K562 (cell line): Measurements from ENCODE around the gene EHBP1L1. TPM values are rescaled to one million over a fixed set of nuclear protein-coding genes. Genes with fewer than 3 reads are reported as not detected.

ENCODE experiments used
- ATAC-seq: fragments of 200-7000 bp; cut with Tn5 transposase; 3 replicates; pipeline ENCODE4 v1.9.1; 2020; ENCODE audit warnings: moderate library complexity
- BruUV-seq: library from RNA; stranded (reverse); fragments of 400-500 nt; replicated peaks from 2 replicates; lab custom pipeline; 2021; lab: Mats Ljungman, UMichigan
- CTCF ChIA-PET: fragments of 300-600 bp; formaldehyde crosslinking; extraction: SDS; loops from one replicate; lab custom pipeline; 2021; ENCODE audit warnings: low intra/inter-chr PET ratio; lab: Yijun Ruan, JAX
- POLR2A ChIA-PET: fragments of 300-600, 350-650 bp; sonication (Branson Sonifier 250); formaldehyde crosslinking; extraction: SDS; loops from one replicate; lab custom pipeline; 2021; ENCODE audit warnings: antibody characterized with exemption, inconsistent platforms; lab: Yijun Ruan, JAX
- DNase-seq, 4 experiments: peaks; one replicate each; pipeline versions ENCODE4 v3.0.0 to v3.0.0-alpha.2; 2011 to 2018; ENCODE audit warnings: low spot score in 3 of 4, mixed read lengths in 3 of 4; ENCODE audit errors: extremely low read depth in 1 of 4
- FAIRE-seq: peaks from 2 replicates; lab custom pipeline; 2011; peaks lifted over from hg19 to GRCh38; lab: Jason Lieb, UNC
- H2AFZ ChIP-seq: 2 replicates; pipeline ENCODE4 v1.6.0; 2011; ENCODE audit warnings: low read depth, low read length, control low read depth, inconsistent platforms
- H3K27ac ChIP-seq: fragments of 200-600 bp; 3 replicates; pipeline ENCODE4 v1.8.0; 2011; ENCODE audit warnings: low read depth, mild to moderate bottlenecking, control low read depth, inconsistent platforms, low read length, moderate library complexity, mixed read lengths; ENCODE audit errors: extremely low read depth
- H3K27me3 ChIP-seq, 2 experiments: fragments of 300-600 bp in 1 of 2; 2 replicates in 1 of 2; 3 replicates in 1 of 2; pipeline versions ENCODE4 v1.6.0 to v1.8.0; 2011; ENCODE audit warnings: inconsistent platforms in 2 of 2, low read length in 2 of 2, mild to moderate bottlenecking in 1 of 2, mixed read lengths in 1 of 2, moderate library complexity in 1 of 2; ENCODE audit not compliant: control insufficient read depth in 2 of 2, insufficient read depth in 2 of 2
- H3K36me3 ChIP-seq: fragments of 300-600 bp; 3 replicates; pipeline ENCODE4 v1.8.0; 2011; ENCODE audit warnings: mild to moderate bottlenecking, low read length, inconsistent platforms; ENCODE audit not compliant: control insufficient read depth, insufficient read depth
- H3K4me1 ChIP-seq, 2 experiments: fragments of 200-600 bp in 1 of 2; replicated peaks in 1 of 2; 2 replicates in 1 of 2; 3 replicates in 1 of 2; pipeline versions ENCODE4 v1.5.1 to v1.8.0; 2011; ENCODE audit warnings: inconsistent platforms in 2 of 2, low read length in 2 of 2, mild to moderate bottlenecking in 1 of 2, mixed read lengths in 1 of 2, moderate library complexity in 1 of 2; ENCODE audit not compliant: control insufficient read depth in 2 of 2, insufficient read depth in 2 of 2
- H3K4me2 ChIP-seq: 2 replicates; pipeline ENCODE4 v1.6.1; 2011; ENCODE audit warnings: low read length, control low read depth, inconsistent platforms, mixed read lengths; ENCODE audit not compliant: insufficient read depth
- H3K4me3 ChIP-seq: fragments of 200-600 bp; sonication (generic), shearing (Covaris generic); 2 replicates; pipeline ENCODE4 v1.5.1; 2016; ENCODE audit warnings: control low read depth, inconsistent platforms
- H3K79me2 ChIP-seq: fragments of 200-600 bp; 3 replicates; pipeline ENCODE4 v1.8.0; 2011; ENCODE audit warnings: low read length, inconsistent platforms; ENCODE audit not compliant: control insufficient read depth, insufficient read depth
- H3K9ac ChIP-seq, 2 experiments: 2 replicates each; pipeline versions ENCODE4 v1.6.0 to v1.6.1; 2011; ENCODE audit warnings: low read depth in 2 of 2, low read length in 2 of 2, control low read depth in 1 of 2, inconsistent platforms in 1 of 2, mild to moderate bottlenecking in 1 of 2, mixed read lengths in 1 of 2; ENCODE audit not compliant: insufficient read depth in 1 of 2
- H3K9me1 ChIP-seq: one replicate; pipeline ENCODE4 v1.6.0; 2011; ENCODE audit warnings: inconsistent platforms, mild to moderate bottlenecking, low read length, moderate library complexity; ENCODE audit not compliant: control insufficient read depth, insufficient read depth
- H3K9me3 ChIP-seq: replicated peaks from 2 replicates; pipeline ENCODE4 v1.5.1; 2011; ENCODE audit warnings: low read depth, low read length, inconsistent platforms; ENCODE audit not compliant: control insufficient read depth, insufficient read depth
- H4K20me1 ChIP-seq: replicated peaks from 2 replicates; pipeline ENCODE4 v1.6.1; 2011; ENCODE audit warnings: low read length, inconsistent platforms, mixed read lengths; ENCODE audit not compliant: control insufficient read depth, insufficient read depth
- CHAMP1 ChIP-seq: fragments of 450-650 bp; IDR thresholded peaks from 2 replicates; pipeline ENCODE4 v1.6.1; 2016; ENCODE audit warnings: mild to moderate bottlenecking
- FIP1L1 ChIP-seq: fragments of 200-400 bp; formaldehyde crosslinking; IDR thresholded peaks from 2 replicates; pipeline ENCODE4 v1.6.1; 2018; ENCODE audit warnings: mild to moderate bottlenecking, low read depth, low read length; ENCODE audit not compliant: poor library complexity, severe bottlenecking
- HOXB6 ChIP-seq: fragments of 250-450 bp; sonication (Bioruptor Pico); IDR thresholded peaks from 2 replicates; pipeline ENCODE4 v1.5.1; 2022; ENCODE audit warnings: mild to moderate bottlenecking, borderline replicate concordance
- NRF1 ChIP-seq, 2 experiments: fragments of 450-650 bp; IDR thresholded peaks in 1 of 2; conservative IDR thresholded peaks in 1 of 2; 2 replicates each; pipeline ENCODE4 v1.6.1; 2014; ENCODE audit warnings: mild to moderate bottlenecking in 2 of 2
- RBBP5 ChIP-seq: fragments of 200-600 bp; sonication (generic); IDR thresholded peaks from 2 replicates; pipeline ENCODE4 v1.6.1; 2012; ENCODE audit warnings: borderline replicate concordance, mild to moderate bottlenecking, low read length, control low read depth, inconsistent platforms; ENCODE audit not compliant: insufficient read depth, poor library complexity, severe bottlenecking
- WGBS: fragments of 100-300 bp; shearing (Covaris generic); methylation state at CpG from one replicate; pipeline ENCODE4 v1.1.6; 2016; ENCODE audit warnings: low coverage, mixed read lengths; ENCODE audit not compliant: insufficient coverage; ENCODE audit errors: missing lambda C conversion rate; 5-methylcytosine and 5-hydroxymethylcytosine counted together
- in situ Hi-C: fragments of 300-500 bp; cut with MboI; formaldehyde crosslinking; loops from 4 replicates; pipeline ENCODE4 v1.15.0; 2018; ENCODE audit warnings: inconsistent platforms, mixed read lengths
- intact Hi-C: fragments of 100-400 bp; cut with micrococcal nuclease; formaldehyde crosslinking; loops from 2 replicates; pipeline ENCODE4 v1.14.2; 2022
- polyA plus RNA-seq, 8 experiments: library from polyadenylated mRNA; depleted of rRNA in 4 of 8; stranded (reverse) in 5 of 8; unstranded in 3 of 8; fragments of >200 nt; fragmentation: Nextera tagmentation in 2 of 8; fragmentation: Illumina TruSeq in 1 of 8; extraction: Ambion mirVana in 2 of 8; extraction: Trizol in 1 of 8; gene quantifications; 2 replicates each; pipeline versions ENCODE4 v1.2.1 to v1.2.3, GENCODE V29; 2011 to 2014; ENCODE audit warnings: inconsistent platforms in 1 of 8, missing spikeins in 1 of 8
- total RNA-seq, 7 experiments: library from RNA; depleted of rRNA in 6 of 7; stranded (reverse); fragments of >200 nt in 6 of 7; fragmentation: Illumina TruSeq in 2 of 7; extraction: Trizol in 2 of 7; gene quantifications; 2 replicates each; pipeline versions ENCODE4 v1.2.1 to v1.2.3, GENCODE V29; 2011 to 2021; ENCODE audit warnings: low replicate concordance in 1 of 7

EHBP1L1 gene
- total and polyA plus RNA-seq, 9 of the 15 experiments (the other 6 are each of a cell fraction or from before 2014, with no cell fraction given), result 0.03 to 87.1 (median 26.3) TPM

GRCh38 chr11:65554057-65554818, 21.6 kb upstream of the EHBP1L1 start:
- no peaks in the 10 kb centered on the region for H3K36me3 ChIP-seq
- in situ Hi-C loops (no loop called here), intact Hi-C loops (no loop called here)
- H3K27me3 ChIP-seq, result no peaks in the 10 kb centered on the region
- H4K20me1 ChIP-seq, result 0 out of 2 replicates have a peak, but pooled peaks cover 8% of the 10 kb centered on the region
- TF ChIP-seq HOXB6 (CRISPR knock-in tag), result no peak
- 0 out of 4 replicates have a peak, but pooled peaks of 1 of the 2 experiments have one; percentile 5 for TF ChIP-seq NRF1 (conservative IDR thresholded peaks at IDR 0.05 in 1 of 2, IDR thresholded peaks at IDR 0.05 in 1 of 2)
- peak; percentile 48 for TF ChIP-seq RBBP5
- no peak for TF ChIP-seq CHAMP1
- peak; percentile 33 for TF ChIP-seq FIP1L1
- 83% methylated on average over 18 of the region's 27 CpGs for WGBS
- no peaks in the 10 kb centered on the region for H3K9me3 ChIP-seq
- ATAC-seq (no peak), DNase-seq (no peak), FAIRE-seq (no peak)
- peaks cover 60 to 85% of the 10 kb centered on the region in 2 experiments for H3K4me1 ChIP-seq
- H3K9ac ChIP-seq, result peak overlapping the region in 1 of 2 experiments; percentile 88; a peak in 2 of 4 replicates
- BruUV-seq, result no TSS peak
- peak overlapping the region; percentile 72 for H3K4me2 ChIP-seq
- no peaks in the 10 kb centered on the region for H3K9me1 ChIP-seq
- ChIA-PET CTCF (no interaction called here), POLR2A (interaction anchor here (0.5 to 1.5 kb wide), 5 partner anchors 14 to 131 kb away, joined by 3 to 8 read pairs (median 3); partner anchors contain the start of gene NEAT1)
- H3K4me3 ChIP-seq, result peak overlapping the region; percentile 40
- peak overlapping the region; percentile 65; the same call in 2 of the 3 replicates for H3K27ac ChIP-seq
- peak overlapping the region; percentile 71 for H2AFZ ChIP-seq
- H3K79me2 ChIP-seq, result no peaks in the 10 kb centered on the region
